OCI-M1 (cell line): ENCODE results near the gene SLC36A3.
"Not testable (repeated sequence)": the region's sequence is repeated elsewhere in the genome, so short reads cannot be mapped to it uniquely, and the experiment has no call there.

Source experiments
- DNase-seq: peaks from one replicate; lab custom pipeline; 2025; lab: John Stamatoyannopoulos, UW

Gene SLC36A3

GRCh38 chr5:151237685-151238084 is 65.9 kb downstream of the SLC36A3 start:
- no peak for DNase-seq

DNA sequence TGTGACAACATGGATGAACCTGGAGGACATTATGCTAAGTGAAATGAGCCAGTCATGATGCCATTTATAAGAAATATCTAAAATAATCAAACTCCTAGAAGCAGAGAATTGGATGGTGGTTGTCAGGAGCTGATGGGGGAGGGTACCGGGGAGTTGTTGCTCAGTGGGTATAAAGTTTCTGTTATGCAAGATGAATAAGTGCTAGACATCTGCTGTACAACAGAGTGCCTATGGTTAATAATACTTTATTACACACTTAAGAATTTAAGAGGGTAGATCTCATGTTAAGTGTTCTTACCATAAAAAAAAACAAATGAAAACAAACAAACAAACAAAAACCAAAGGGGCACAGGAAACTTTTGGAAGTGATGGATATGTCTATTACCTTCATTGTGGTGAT is 66.7 kb downstream of the SLC36A3 start:
- no peak for DNase-seq

GRCh38 chr5:151235239-151235571 is 68.4 kb downstream of the SLC36A3 start:
- DNase-seq: not testable (repeated sequence)

DNA sequence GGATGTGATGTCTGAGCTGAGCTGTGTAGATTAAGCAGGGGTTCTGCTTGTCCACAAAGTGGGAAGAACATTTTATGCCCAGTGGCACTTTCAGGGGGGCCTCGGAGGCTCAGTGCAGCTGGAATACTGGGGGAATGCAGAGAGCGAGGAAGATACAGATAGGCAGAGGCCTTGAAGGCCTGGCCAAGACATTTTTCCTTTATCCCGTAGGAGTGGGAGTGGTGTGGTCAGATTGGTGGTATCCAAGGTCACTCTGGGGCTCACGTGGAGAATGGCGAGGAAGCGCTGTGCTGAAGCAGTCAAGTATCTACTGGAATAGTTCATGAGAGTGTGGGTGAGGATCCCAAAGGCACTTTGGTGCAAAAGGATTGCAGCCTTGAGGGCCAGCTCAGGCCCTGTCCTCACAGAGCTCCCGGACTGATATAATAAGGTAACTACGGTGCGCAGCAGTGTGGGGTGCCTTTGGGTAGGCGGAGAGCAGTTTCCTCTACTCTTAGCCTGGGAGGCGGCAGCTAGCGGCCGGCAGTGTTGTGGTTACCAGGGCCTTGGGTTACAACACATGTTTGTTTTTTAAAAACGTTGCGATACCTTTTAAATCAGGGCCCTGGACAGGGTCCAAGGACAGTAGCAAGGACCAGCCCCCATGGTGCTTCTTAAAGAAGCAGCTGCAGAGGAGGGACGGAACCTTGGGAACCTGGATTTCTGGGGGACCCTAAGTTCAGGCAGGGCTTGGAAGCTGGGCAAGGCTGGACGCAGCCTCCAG is 68.9 kb downstream of the SLC36A3 start:
- DNase-seq: no peak

DNA sequence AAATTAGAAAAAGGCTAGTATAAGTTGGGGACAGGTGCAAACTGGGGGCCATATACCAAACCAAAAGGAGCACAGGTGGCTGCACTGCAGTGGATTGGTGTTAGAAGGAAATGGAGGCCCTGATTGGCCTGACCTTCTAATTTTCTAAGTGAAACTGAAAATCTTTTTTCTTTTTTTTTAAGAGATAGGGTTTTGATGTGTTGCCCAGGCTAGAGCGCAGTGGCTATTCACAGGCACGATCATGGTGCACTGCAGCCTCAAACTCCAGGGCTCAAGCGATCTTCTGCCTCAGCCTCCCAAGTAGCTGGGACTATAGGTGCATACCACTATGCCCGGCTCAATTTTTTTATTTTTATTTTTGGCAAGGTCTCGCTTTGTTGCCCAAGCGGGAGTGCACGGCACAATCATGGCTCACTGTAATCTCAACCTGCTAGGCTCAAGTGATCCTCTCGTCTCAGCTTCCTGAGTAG is 69.9 kb downstream of the SLC36A3 start:
- DNase-seq: no peak

- no peak for DNase-seq
Observed at GRCh38 chr5:151231359-151231758, 72.2 kb downstream of the SLC36A3 start.

DNA sequence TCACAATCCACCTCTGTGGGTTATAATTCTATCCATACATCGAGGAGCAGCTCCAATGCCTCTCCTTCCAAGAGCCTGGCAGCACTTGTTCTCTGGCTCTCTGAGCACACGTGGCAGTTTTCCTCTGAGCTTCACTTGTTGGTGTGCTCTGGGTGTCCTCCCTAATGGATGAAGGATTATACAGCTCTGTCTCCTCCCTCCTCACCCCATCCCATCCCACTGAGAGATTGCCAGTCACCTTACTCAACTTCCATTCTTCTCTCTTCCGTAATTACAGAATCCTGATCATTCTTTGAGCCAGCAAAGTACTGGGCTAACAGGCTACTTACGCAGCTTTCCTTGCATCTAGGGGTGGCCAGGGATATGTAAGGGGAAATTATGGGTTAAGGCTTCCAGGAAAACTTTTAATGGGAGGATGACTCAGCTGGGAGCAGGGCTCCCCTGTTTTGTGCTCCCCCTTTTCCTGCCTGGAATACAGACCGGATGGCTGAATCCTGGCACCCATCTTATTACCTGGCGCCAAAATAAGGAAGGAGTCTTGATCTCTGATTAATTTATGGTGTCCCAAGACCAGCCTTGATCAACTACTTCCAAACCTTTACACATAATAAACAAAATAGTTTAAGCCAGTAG is 73.4 kb downstream of the SLC36A3 start:
- no peak for DNase-seq

DNA sequence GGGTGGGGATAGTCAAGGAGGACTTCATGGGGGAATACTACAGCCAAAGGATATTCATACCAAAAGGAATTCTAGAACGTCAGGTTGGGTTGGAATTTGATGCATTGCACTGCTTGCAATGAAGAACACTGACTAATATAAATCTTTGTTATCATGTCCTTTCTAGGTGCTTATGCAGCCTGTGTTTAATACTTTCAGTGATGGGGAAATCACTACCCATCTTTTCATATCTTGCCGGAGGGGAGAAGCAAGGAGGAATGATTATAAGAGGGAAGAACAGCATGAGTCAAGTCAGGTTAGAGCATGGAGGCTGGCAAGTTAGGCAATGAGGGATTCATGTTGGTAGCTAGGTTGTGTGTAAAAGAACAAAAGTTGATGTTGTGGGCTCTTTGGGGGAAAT is 74.6 kb downstream of the SLC36A3 start:
- no peak for DNase-seq

- no peak for DNase-seq
Observed at GRCh38 chr5:151227918-151228447, 75.6 kb downstream of the SLC36A3 start.
